HepG2 (cell line): ENCODE measurements around the gene CCN6. TPM values are rescaled to one million over a fixed set of nuclear protein-coding genes. Genes with fewer than 3 reads are reported as not detected.
A peak's percentile ranks its signal among the peaks of the same experiment; 100 is the strongest.

ENCODE experiments used
- ASH2L ChIP-seq: fragments of 300-600, 200-600 bp; sonication (generic); IDR thresholded peaks from 2 replicates; pipeline ENCODE4 v1.7.0; 2017; ENCODE audit warnings: low read depth, mild to moderate bottlenecking, moderate library complexity, mixed read lengths, low read length; ENCODE audit not compliant: insufficient read length
- BRD4 ChIP-seq: sonication (generic); formaldehyde crosslinking; IDR thresholded peaks from 2 replicates; pipeline ENCODE4 v1.4.0; 2020; ENCODE audit warnings: missing genetic modification reagents
- CBX5 ChIP-seq: sonication (generic); formaldehyde crosslinking; IDR thresholded peaks from 2 replicates; pipeline ENCODE4 v1.4.0; 2020; ENCODE audit warnings: missing genetic modification reagents, borderline replicate concordance
- KLF9 ChIP-seq: IDR thresholded peaks from 2 replicates; pipeline ENCODE4 v1.6.1; 2016; ENCODE audit warnings: low read depth
- MAFF ChIP-seq: IDR thresholded peaks from 2 replicates; pipeline ENCODE4 v1.6.1; 2011; ENCODE audit warnings: low read depth, low read length, improper control_type of control experiment
- MAFK ChIP-seq, 2 experiments: IDR thresholded peaks in 1 of 2; conservative IDR thresholded peaks in 1 of 2; 2 replicates each; pipeline ENCODE4 v1.6.1; 2011; ENCODE audit warnings: improper control_type of control experiment in 2 of 2, low read length in 2 of 2
- MTA1 ChIP-seq: sonication (generic); formaldehyde crosslinking; IDR thresholded peaks from 2 replicates; pipeline ENCODE4 v1.4.0; 2020; ENCODE audit warnings: missing genetic modification reagents, mild to moderate bottlenecking, borderline replicate concordance
- MTF1 ChIP-seq: sonication (generic); formaldehyde crosslinking; IDR thresholded peaks from 2 replicates; pipeline ENCODE4 v1.5.0; 2020; ENCODE audit warnings: missing genetic modification reagents
- NFE2 ChIP-seq: sonication (generic); formaldehyde crosslinking; IDR thresholded peaks from 2 replicates; pipeline ENCODE4 v1.4.0; 2020; ENCODE audit warnings: missing genetic modification reagents
- NFRKB ChIP-seq: fragments of 450-650 bp; IDR thresholded peaks from 2 replicates; pipeline ENCODE4 v1.6.1; 2017
- RARG ChIP-seq: sonication (generic); formaldehyde crosslinking; IDR thresholded peaks from 2 replicates; pipeline ENCODE4 v1.4.0; 2020; ENCODE audit warnings: low read depth, mild to moderate bottlenecking, missing genetic modification reagents
- RELA ChIP-seq: sonication (generic); formaldehyde crosslinking; IDR thresholded peaks from 2 replicates; pipeline ENCODE4 v1.4.0; 2020; ENCODE audit warnings: missing genetic modification reagents
- TAF15 ChIP-seq: fragments of 200-400 bp; formaldehyde crosslinking; IDR thresholded peaks from one replicate; pipeline ENCODE4 v1.6.1; 2018; ENCODE audit warnings: mild to moderate bottlenecking, low read depth, low read length; ENCODE audit not compliant: poor library complexity, severe bottlenecking
- ZSCAN20 ChIP-seq: sonication (generic); formaldehyde crosslinking; IDR thresholded peaks from 2 replicates; pipeline ENCODE4 v1.4.0; 2020; ENCODE audit warnings: missing genetic modification reagents, mild to moderate bottlenecking, borderline replicate concordance
- ZSCAN29 ChIP-seq: sonication (generic); formaldehyde crosslinking; conservative IDR thresholded peaks from 2 replicates; pipeline ENCODE4 v1.4.0; 2020; ENCODE audit warnings: mild to moderate bottlenecking, missing genetic modification reagents
- polyA plus RNA-seq, 8 experiments: library from polyadenylated mRNA; depleted of rRNA in 3 of 8; stranded (reverse) in 7 of 8; unstranded in 1 of 8; fragments of >200 nt; fragmentation: Illumina TruSeq in 4 of 8; extraction: Trizol in 4 of 8; gene quantifications; 2 replicates each; pipeline versions ENCODE4 v1.2.1 to v1.2.3, GENCODE V29; 2011 to 2016; ENCODE audit warnings: low read depth in 4 of 8, missing spikeins in 1 of 8, mixed read lengths in 1 of 8; ENCODE audit not compliant: insufficient read depth in 1 of 8
- total RNA-seq, 5 experiments: library from RNA; depleted of rRNA; stranded (reverse); fragments of >200 nt; fragmentation: Illumina TruSeq; extraction: Trizol; gene quantifications; 2 replicates each; pipeline ENCODE4 v1.2.3, GENCODE V29; 2016; ENCODE audit warnings: low read depth in 1 of 5
- TF ChIP-seq, protein P1 (sequence below): sonication (generic); formaldehyde crosslinking; conservative IDR thresholded peaks from 2 replicates; pipeline ENCODE4 v1.8.0; 2022; ENCODE audit warnings: missing genetic modification reagents
- TF ChIP-seq, protein P2 (sequence below): sonication (generic); formaldehyde crosslinking; IDR thresholded peaks from 2 replicates; pipeline ENCODE4 v1.4.0; 2020; ENCODE audit warnings: missing genetic modification reagents
- TF ChIP-seq, protein P3 (sequence below): sonication (generic); formaldehyde crosslinking; IDR thresholded peaks from 2 replicates; pipeline ENCODE4 v1.4.0; 2020; ENCODE audit warnings: missing genetic modification reagents, mild to moderate bottlenecking, borderline replicate concordance
- TF ChIP-seq, protein P4 (sequence below): IDR thresholded peaks from 2 replicates; pipeline ENCODE4 v1.6.1; 2016; ENCODE audit warnings: mild to moderate bottlenecking, missing biosample characterization, missing genetic modification reagents
- TF ChIP-seq, protein P5 (sequence below): sonication (generic); formaldehyde crosslinking; IDR thresholded peaks from 2 replicates; pipeline ENCODE4 v1.9.0; 2022; ENCODE audit warnings: missing genetic modification reagents, mild to moderate bottlenecking, borderline replicate concordance
- TF ChIP-seq, protein P6 (sequence below): sonication (generic); formaldehyde crosslinking; IDR thresholded peaks from 2 replicates; pipeline ENCODE4 v1.4.0; 2020; ENCODE audit warnings: missing genetic modification reagents

CCN6 gene
- total and polyA plus RNA-seq, 2 of the 13 experiments (the other 11 are each of a cell fraction or from before 2014, with no cell fraction given) = not detected

DNA sequence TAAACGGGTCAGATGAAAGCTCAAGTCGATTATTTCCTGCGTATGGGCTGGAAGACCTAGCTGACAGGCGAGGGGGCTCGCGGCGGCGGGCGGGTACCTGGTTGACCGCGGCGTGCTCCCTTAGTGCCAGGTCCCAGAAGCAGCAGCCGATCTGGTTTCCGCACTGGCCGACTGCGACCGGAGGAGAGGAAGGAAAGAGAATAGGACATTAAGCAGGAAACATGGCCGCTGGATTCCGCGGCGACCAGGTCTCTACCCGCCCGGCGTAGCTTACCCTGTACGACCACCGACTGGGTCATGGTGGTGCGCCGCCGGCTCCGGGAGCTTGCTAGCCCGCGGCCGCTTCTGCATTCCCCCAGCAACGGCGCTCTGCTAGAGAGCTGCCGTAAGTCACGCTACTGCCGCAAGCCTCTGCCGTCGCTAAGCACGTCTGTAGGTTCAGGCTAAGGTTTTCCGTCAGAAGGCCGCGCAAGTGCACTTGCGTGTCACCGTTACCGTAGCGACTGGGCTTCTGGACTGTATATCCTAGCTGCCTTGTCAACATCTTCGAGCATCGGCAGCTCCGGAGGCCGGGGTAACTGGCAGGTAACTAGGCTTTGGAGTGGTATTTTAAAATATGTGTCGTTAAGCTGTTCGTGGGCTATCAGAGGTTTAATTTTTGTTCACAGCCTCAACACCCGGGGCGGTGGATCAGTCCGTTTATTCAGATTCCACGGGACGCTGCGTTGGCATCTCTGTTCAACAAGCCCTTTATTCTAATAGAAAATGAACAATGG is 33.4 kb downstream of the CCN6 start, which contains the start of the genes FAM229B and TUBE1 (continued):
- TF ChIP-seq, protein P1, sequence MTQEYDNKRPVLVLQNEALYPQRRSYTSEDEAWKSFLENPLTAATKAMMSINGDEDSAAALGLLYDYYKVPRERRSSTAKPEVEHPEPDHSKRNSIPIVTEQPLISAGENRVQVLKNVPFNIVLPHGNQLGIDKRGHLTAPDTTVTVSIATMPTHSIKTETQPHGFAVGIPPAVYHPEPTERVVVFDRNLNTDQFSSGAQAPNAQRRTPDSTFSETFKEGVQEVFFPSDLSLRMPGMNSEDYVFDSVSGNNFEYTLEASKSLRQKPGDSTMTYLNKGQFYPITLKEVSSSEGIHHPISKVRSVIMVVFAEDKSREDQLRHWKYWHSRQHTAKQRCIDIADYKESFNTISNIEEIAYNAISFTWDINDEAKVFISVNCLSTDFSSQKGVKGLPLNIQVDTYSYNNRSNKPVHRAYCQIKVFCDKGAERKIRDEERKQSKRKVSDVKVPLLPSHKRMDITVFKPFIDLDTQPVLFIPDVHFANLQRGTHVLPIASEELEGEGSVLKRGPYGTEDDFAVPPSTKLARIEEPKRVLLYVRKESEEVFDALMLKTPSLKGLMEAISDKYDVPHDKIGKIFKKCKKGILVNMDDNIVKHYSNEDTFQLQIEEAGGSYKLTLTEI (CRISPR knock-in tag) = no peak
- TF ChIP-seq, protein P2, sequence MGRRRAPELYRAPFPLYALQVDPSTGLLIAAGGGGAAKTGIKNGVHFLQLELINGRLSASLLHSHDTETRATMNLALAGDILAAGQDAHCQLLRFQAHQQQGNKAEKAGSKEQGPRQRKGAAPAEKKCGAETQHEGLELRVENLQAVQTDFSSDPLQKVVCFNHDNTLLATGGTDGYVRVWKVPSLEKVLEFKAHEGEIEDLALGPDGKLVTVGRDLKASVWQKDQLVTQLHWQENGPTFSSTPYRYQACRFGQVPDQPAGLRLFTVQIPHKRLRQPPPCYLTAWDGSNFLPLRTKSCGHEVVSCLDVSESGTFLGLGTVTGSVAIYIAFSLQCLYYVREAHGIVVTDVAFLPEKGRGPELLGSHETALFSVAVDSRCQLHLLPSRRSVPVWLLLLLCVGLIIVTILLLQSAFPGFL (CRISPR knock-in tag) = peak; percentile 12; the same call in 1 of the 2 replicates
- TF ChIP-seq NFE2 (CRISPR knock-in tag) = 0 out of 2 replicates have a peak, but pooled peaks have one; percentile 27
- no peak for TF ChIP-seq MTF1 (CRISPR knock-in tag)
- TF ChIP-seq TAF15 = peak; percentile 39
- TF ChIP-seq, protein P3, sequence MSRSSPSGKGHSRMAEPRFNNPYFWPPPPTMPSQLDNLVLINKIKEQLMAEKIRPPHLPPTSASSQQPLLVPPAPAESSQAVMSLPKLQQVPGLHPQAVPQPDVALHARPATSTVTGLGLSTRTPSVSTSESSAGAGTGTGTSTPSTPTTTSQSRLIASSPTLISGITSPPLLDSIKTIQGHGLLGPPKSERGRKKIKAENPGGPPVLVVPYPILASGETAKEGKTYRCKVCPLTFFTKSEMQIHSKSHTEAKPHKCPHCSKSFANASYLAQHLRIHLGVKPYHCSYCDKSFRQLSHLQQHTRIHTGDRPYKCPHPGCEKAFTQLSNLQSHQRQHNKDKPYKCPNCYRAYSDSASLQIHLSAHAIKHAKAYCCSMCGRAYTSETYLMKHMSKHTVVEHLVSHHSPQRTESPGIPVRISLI = no peak
- TF ChIP-seq RARG (CRISPR knock-in tag) = no peak
- no peak for TF ChIP-seq NFRKB
- TF ChIP-seq ASH2L = peak; percentile 83
- TF ChIP-seq MAFF = 0 out of 2 replicates have a peak, but pooled peaks have one; percentile 12
- TF ChIP-seq RELA (CRISPR knock-in tag) = peak; percentile 87
- TF ChIP-seq MTA1 (CRISPR knock-in tag) = peak; percentile 87; the same call in 1 of the 2 replicates
- TF ChIP-seq, protein P4, sequence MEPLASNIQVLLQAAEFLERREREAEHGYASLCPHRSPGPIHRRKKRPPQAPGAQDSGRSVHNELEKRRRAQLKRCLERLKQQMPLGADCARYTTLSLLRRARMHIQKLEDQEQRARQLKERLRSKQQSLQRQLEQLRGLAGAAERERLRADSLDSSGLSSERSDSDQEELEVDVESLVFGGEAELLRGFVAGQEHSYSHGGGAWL (CRISPR knock-in tag) = peak; percentile 81; the same call in 1 of the 2 replicates
- no peak for TF ChIP-seq CBX5 (CRISPR knock-in tag)
- TF ChIP-seq KLF9 (CRISPR knock-in tag) = no peak
- peak; percentile 42; the same call in 1 of the 2 replicates for TF ChIP-seq BRD4 (CRISPR knock-in tag)
- no peak for TF ChIP-seq MAFK (conservative IDR thresholded peaks at IDR 0.05 in 1 of 2, IDR thresholded peaks at IDR 0.05 in 1 of 2; ENCODE audit: low read length in 2 of 2)
- TF ChIP-seq, protein P5, sequence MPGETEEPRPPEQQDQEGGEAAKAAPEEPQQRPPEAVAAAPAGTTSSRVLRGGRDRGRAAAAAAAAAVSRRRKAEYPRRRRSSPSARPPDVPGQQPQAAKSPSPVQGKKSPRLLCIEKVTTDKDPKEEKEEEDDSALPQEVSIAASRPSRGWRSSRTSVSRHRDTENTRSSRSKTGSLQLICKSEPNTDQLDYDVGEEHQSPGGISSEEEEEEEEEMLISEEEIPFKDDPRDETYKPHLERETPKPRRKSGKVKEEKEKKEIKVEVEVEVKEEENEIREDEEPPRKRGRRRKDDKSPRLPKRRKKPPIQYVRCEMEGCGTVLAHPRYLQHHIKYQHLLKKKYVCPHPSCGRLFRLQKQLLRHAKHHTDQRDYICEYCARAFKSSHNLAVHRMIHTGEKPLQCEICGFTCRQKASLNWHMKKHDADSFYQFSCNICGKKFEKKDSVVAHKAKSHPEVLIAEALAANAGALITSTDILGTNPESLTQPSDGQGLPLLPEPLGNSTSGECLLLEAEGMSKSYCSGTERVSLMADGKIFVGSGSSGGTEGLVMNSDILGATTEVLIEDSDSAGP (CRISPR knock-in tag) = peak; percentile 94; the same call in 1 of the 2 replicates
- TF ChIP-seq, protein P6, sequence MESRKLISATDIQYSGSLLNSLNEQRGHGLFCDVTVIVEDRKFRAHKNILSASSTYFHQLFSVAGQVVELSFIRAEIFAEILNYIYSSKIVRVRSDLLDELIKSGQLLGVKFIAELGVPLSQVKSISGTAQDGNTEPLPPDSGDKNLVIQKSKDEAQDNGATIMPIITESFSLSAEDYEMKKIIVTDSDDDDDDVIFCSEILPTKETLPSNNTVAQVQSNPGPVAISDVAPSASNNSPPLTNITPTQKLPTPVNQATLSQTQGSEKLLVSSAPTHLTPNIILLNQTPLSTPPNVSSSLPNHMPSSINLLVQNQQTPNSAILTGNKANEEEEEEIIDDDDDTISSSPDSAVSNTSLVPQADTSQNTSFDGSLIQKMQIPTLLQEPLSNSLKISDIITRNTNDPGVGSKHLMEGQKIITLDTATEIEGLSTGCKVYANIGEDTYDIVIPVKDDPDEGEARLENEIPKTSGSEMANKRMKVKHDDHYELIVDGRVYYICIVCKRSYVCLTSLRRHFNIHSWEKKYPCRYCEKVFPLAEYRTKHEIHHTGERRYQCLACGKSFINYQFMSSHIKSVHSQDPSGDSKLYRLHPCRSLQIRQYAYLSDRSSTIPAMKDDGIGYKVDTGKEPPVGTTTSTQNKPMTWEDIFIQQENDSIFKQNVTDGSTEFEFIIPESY (CRISPR knock-in tag) = no peak; the same call in 1 of the 2 replicates
- TF ChIP-seq ZSCAN20 (CRISPR knock-in tag) = 0 out of 2 replicates have a peak, but pooled peaks have one; percentile 46
- TF ChIP-seq ZSCAN29 = peak; percentile 84
